VCaP (cell line): ENCODE measurements around the gene DGKD.

Source experiments
- H3K27ac ChIP-seq: fragments of 450-650 bp; 2 replicates; pipeline ENCODE4 v1.5.1; 2017
- TF ChIP-seq, protein P1 (sequence below): fragments of 450-650 bp; conservative IDR thresholded peaks from 2 replicates; pipeline ENCODE4 v1.5.1; 2017; ENCODE audit warnings: mild to moderate bottlenecking, moderate library complexity

DGKD gene

DNA sequence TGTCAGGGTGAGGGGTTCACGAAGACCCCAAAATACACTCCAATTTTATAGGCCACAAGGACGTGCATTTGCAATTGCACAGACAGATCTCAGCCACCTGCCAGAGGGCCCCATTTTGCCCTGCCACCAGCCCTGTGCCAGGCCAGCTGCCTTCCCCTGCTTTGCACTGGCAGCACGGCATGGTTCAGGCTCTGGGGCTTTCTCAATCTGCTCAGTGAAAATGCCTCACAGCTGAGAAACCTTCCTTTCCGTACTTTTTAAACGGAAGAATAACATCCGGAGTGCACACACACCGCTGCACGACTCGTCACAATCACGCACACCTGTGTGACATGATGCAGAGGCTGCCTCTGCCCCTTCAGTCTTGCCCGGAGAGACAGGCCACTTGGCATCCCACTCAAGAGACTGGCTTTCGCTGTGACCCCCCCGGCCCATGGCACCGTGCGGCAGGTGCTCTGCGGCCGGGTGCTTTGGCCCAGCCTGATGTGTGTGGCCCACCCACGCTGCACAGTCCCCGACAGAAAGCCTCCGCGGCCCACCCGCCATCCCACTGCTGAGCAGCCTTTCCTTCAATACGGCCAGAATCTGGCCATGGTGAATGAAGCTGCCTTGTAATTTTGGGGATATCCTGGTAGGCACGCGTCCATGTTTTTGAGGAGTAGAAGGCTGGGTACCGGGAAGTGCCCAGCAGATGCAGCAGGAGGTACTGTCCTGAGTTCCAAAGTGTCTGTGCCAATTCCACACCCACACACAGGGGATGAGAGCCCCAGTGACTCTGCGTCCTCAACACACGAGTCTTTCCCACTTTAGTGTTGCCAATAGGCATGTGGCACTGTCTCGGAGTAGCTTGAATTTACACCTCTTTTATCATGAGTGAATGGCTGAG lies 123.5 kb downstream of the DGKD start:
- TF ChIP-seq, protein P1, sequence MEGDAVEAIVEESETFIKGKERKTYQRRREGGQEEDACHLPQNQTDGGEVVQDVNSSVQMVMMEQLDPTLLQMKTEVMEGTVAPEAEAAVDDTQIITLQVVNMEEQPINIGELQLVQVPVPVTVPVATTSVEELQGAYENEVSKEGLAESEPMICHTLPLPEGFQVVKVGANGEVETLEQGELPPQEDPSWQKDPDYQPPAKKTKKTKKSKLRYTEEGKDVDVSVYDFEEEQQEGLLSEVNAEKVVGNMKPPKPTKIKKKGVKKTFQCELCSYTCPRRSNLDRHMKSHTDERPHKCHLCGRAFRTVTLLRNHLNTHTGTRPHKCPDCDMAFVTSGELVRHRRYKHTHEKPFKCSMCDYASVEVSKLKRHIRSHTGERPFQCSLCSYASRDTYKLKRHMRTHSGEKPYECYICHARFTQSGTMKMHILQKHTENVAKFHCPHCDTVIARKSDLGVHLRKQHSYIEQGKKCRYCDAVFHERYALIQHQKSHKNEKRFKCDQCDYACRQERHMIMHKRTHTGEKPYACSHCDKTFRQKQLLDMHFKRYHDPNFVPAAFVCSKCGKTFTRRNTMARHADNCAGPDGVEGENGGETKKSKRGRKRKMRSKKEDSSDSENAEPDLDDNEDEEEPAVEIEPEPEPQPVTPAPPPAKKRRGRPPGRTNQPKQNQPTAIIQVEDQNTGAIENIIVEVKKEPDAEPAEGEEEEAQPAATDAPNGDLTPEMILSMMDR: no peak
- H3K27ac ChIP-seq: peak overlapping the region; percentile 11; the same call in 1 of the 2 replicates

DNA sequence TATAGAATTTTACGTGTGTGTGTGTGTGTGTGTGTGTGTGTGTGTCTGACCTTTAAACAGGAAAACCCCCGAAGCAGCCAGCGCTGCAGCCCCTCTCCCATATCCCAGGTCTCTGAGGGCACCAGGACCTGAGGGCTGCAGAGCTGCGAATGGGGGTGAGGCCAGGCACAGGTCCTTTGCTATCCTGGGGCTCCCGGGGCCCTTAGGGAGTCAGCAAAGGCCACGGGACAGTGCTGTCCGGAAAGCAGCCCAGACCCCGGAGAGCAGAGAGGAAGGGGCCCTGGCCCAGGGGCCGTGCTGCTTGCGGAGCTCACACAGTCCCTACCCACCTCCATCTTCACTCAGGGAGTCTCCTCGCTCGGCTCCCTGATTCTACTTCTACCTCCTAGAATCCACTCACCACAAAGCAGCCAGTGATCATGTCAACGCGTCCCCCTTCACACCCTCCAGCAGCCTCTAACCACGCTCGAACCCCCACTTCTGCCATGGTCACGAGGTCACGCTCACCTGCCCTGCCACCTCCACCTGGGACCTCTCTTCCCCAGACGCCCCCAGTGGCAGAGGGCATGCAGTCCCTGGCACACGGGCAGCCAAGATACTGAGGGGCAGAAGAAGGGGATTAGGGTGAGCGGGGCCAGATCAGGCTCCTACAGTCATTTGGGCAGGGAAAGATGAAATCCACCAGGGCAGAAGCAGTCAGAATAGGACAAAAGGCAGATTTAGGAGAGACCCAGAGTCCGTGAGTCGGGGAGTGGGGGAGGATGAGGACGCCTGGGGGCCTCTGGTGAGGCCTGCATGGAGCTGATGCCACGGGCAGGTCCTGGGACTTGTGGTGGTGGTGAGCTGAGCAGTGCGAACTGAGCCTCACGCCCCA lies 125.6 kb downstream of the DGKD start:
- H3K27ac ChIP-seq: peak overlapping the region; percentile 95

DNA sequence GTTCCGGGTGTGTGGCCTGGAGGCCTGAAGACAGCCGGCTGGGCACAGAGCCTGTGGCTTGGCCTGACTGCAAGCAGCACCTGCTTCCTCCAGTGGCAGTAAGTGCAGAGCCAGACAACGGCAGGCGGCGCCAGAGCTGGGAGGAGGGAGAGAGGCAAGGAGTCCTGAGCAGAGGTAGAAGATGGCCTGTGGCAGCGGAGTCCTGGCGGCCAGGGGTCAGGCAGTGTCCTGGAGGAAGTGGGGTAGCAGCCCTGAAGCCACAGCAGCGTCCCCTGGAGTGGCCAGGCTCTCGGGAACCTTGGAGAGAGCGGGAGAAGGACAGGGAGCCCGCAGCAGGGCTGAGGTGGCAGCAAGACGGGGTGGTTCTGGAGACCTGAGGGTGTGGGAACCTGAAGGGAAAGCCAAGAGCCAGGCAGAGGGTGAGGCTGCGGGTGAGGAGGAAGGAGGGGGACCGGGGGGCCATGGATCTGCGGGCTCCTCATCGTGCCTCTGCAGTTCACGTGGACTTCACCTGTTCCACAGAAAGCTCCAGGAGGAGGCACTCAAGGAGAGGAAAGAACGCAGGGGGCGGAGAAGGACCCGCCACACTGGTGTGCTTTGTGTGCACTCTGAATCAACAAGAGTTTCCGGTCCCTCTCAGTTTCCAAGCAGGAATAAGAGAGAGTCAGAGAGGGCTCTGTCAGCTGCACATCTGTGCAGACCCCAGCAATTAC lies 126.4 kb downstream of the DGKD start:
- peak overlapping the region; percentile 95 for H3K27ac ChIP-seq
- TF ChIP-seq, protein P1: peak; percentile 71

More for the DNA sequence above, 125.6 kb downstream of the DGKD start:
- TF ChIP-seq, protein P1: no peak

DNA sequence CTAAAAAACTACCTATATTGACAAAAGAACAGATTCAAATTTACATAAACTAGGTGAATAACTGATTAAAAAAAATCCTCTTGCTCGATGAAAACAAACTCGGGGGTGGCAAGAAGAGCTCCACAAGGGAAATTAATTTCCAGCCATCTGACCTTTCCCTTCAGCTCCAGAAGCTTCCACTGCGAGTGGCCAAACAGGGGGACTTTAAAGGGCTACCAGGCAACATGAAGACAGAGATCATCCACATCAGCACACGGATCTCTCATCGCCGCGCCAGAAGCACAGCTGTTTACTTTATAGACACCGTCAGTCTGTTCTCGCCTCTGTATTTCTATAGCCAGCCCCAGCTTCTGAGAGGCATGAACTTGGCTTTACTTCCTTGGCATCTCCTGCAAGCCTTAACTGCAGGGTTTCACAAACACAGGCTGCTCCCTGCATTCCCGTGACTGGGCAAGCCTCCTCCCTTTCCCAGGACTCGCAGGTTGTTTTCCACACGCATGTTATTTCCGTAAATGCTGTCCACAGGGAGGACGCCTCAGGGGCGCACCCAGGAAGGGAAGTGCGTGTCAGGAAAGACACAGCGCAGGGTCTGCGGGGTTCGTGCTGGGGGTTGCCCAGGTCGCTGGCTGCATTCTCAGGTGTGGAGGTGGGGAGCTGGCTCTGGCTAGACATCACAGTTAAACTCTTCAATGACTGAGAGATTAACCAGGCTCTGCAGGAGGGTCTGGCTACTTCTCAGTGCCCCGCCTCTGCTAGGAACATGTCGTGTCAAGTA lies 127.3 kb downstream of the DGKD start:
- TF ChIP-seq, protein P1: no peak
- H3K27ac ChIP-seq: peak overlapping the region; percentile 95

DNA sequence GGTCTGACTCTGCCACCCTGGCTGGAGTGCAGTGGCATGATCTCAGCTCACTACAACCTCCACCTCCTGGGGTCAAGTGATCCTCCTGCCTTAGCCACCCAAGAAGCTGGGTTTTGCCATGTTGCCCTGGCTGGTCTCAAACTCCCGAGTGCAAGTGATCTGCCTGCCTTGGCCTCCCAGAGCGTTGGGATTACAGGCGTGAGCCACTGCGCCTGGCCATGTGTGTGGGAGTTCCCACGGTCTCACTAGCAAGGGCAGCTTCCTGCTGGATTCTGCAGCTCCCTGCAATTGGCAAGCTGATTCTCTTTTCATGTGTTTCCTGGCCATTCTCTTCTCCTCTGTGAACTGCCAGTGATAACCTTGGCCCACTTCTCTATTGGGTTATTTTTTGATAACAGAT lies 128.3 kb downstream of the DGKD start:
- TF ChIP-seq, protein P1: no peak
- peak overlapping the region; percentile 95 for H3K27ac ChIP-seq

DNA sequence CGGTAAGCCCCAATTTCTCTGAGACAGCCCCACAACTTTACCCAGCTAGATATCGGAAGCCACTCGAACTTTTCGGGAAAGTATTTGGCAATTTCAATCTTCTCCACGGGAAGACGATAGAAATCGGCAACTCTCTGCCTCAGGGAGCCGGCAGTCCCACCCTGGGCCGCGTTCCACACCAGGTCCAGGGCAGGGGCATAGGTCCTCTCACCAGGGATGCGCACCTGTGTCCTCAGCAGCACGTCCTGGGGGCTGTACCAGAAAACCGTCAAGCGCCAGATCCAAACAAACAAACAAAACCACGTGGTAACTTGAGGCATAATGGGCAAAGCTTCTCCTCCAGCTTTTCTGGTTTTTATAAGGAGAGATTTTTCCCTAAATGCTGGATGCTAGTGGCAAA lies 131.4 kb downstream of the DGKD start:
- 0 out of 2 replicates have a peak overlapping the region, but pooled peaks have one; percentile 37 for H3K27ac ChIP-seq
- TF ChIP-seq, protein P1: no peak
